ENCODE data around the gene TRIM37.
"Not testable (repeated sequence)": the region's sequence is repeated elsewhere in the genome, so short reads cannot be mapped to it uniquely, and the experiment has no call there.

The TRIM37 gene

DNA sequence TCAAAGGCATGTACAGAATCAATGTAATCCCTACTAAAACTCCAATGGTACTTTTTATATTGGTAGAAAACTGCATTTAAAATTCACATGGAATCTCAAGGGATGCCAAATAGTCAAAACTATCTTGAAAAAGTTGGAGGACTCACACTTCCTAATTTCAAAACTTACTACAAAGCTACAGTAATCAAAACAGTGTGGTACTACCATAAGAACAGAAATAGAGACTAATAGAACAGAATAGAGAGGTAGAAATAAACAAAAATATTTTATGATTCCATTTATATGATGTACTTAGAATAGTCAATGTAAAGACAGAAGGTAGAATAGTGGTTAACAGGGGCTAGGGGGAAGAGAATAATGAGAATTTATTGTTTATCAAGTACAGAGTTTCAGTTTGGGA is 8.8 kb downstream of the TRIM37 start:
- Histone ChIP-seq H3K79me2 (ENCODE audit: insufficient read depth, low read depth) (peaks cover 53% of the 10 kb centered on the region; the same call in 1 of the 2 replicates), H3K27me3 (ENCODE audit: insufficient read depth, low read depth) (no peaks in the 10 kb centered on the region), H3K9ac (no peak overlapping the region), H2AFZ (ENCODE audit: low read depth) (no peak overlapping the region), H3K36me3 (ENCODE audit: insufficient read depth) (no peaks in the 10 kb centered on the region), H3K4me3 (IDR thresholded peaks at IDR 0.05; ENCODE audit: insufficient read depth, low read depth, low read length) (no peak overlapping the region), H3K27ac (no peak overlapping the region), H3K4me2 (no peak overlapping the region), H3K4me1 (ENCODE audit: low read depth, poor library complexity, severe bottlenecking) (peaks cover 41% of the 10 kb centered on the region), H4K20me1 (ENCODE audit: insufficient read depth) (no peaks in the 10 kb centered on the region)
- TF ChIP-seq, protein P1, sequence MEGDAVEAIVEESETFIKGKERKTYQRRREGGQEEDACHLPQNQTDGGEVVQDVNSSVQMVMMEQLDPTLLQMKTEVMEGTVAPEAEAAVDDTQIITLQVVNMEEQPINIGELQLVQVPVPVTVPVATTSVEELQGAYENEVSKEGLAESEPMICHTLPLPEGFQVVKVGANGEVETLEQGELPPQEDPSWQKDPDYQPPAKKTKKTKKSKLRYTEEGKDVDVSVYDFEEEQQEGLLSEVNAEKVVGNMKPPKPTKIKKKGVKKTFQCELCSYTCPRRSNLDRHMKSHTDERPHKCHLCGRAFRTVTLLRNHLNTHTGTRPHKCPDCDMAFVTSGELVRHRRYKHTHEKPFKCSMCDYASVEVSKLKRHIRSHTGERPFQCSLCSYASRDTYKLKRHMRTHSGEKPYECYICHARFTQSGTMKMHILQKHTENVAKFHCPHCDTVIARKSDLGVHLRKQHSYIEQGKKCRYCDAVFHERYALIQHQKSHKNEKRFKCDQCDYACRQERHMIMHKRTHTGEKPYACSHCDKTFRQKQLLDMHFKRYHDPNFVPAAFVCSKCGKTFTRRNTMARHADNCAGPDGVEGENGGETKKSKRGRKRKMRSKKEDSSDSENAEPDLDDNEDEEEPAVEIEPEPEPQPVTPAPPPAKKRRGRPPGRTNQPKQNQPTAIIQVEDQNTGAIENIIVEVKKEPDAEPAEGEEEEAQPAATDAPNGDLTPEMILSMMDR (conservative IDR thresholded peaks at IDR 0.05; ENCODE audit: low read depth, low read length): no peak

DNA sequence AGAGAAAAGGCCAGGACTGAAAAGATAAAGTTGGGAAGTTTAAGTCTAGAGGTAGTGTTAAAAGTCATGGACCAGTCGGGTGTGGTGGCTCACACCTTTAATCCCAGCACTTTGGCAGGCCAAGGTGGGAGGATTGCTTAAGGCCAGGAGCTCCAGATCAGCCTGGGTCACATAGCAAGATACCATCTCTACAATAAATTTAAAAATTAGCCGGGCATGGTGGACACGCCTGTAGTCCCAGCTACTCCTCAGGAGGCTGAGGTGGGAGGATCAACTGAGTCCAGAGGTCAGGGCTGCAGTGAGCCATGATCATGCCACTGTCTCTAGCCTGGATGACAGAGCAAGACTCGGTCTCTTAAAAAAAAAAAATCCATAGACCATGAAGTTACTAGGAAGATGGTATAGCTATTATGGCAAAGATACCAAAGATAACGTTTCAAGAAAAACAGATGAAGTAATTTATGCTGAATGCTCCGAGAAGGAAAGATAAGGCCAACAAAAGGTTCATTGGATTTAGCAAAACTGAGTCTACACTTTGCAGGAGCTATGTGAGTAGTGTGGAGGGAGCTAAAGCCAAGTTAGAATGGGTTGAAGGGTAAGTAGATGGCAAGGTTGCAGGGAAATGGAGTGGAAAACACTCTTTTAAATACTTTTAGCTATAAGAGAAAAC is 11.7 kb downstream of the TRIM37 start:
- Histone ChIP-seq H3K27ac (peak overlapping the region; percentile 24), H3K79me2 (ENCODE audit: insufficient read depth, low read depth) (peaks cover 55% of the 10 kb centered on the region; the same call in 1 of the 2 replicates), H2AFZ (ENCODE audit: low read depth) (no peak overlapping the region), H3K9ac (no peak overlapping the region), H3K4me1 (ENCODE audit: low read depth, poor library complexity, severe bottlenecking) (peaks cover 61% of the 10 kb centered on the region), H3K4me2 (peak overlapping the region; percentile 65), H3K4me3 (IDR thresholded peaks at IDR 0.05; ENCODE audit: insufficient read depth, low read depth, low read length) (no peak overlapping the region), H4K20me1 (ENCODE audit: insufficient read depth) (no peaks in the 10 kb centered on the region), H3K36me3 (ENCODE audit: insufficient read depth) (no peaks in the 10 kb centered on the region), H3K27me3 (ENCODE audit: insufficient read depth, low read depth) (no peaks in the 10 kb centered on the region)
- TF ChIP-seq, protein P1 (conservative IDR thresholded peaks at IDR 0.05; ENCODE audit: low read depth, low read length): no peak

DNA sequence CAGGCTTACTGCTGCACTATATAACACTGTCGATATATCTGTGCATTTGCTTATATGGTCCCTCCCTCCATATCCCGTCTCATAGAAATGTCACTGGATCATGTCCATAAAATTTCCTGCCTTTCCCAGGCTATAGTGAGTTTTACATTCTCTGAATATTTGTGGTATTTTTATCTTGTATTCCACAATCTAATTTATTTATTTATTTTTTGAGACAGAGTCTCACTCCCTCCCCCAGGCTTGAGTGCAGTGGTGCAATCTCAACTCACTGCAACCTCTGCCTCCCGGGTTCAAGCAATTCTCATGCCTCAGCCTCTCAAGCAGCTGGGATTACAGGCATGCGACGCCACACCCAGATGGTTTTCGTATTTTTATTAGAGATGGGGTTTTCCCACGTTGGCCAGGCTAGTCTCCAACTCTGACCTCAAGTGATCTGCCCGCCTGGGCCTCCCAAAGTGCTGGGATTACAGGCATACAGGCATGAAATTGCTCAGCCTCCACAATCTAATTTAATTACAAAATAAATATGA is 12.9 kb downstream of the TRIM37 start:
- peak overlapping the region; percentile 65 for H3K4me2 ChIP-seq
- no peak overlapping the region for H3K4me3 ChIP-seq (IDR thresholded peaks at IDR 0.05; ENCODE audit: insufficient read depth, low read depth, low read length)
- no peak overlapping the region for H2AFZ ChIP-seq (ENCODE audit: low read depth)
- peaks cover 52% of the 10 kb centered on the region; the same call in 1 of the 2 replicates for H3K79me2 ChIP-seq (ENCODE audit: insufficient read depth, low read depth)
- H3K27ac ChIP-seq: peak overlapping the region; percentile 24
- H3K9ac ChIP-seq: no peak overlapping the region
- peaks cover 4% of the 10 kb centered on the region; the same call in 1 of the 2 replicates for H3K36me3 ChIP-seq (ENCODE audit: insufficient read depth)
- peaks cover 61% of the 10 kb centered on the region for H3K4me1 ChIP-seq (ENCODE audit: low read depth, poor library complexity, severe bottlenecking)
- no peaks in the 10 kb centered on the region for H3K27me3 ChIP-seq (ENCODE audit: insufficient read depth, low read depth)
- TF ChIP-seq, protein P1 (conservative IDR thresholded peaks at IDR 0.05; ENCODE audit: low read depth, low read length): no peak
- H4K20me1 ChIP-seq (ENCODE audit: insufficient read depth): no peaks in the 10 kb centered on the region

DNA sequence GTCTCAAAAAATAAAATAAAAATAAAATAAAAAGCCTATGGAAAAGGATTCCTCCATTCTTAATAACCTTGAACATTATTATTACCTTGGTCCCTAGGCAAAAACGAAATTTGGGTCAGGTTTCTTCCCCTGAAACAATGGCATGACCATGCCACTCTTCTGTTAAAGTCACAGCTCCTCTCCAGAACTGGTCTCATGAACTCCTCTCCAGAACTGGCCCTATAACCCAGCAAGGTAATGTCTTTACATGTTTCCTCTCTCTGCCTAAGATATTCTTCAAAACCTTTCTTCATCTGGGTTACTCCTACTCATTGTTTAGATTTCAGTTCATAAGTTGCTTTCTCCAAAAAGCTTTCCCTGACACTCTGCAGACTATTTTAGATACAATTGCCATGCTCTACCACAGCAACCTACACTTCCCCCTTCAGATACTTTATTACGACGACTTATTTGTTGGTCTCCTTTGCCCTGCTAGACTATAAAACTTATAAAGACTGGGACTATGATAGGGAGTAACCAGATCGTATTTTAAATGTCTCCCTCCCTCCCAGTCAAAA is 13.5 kb downstream of the TRIM37 start:
- Histone ChIP-seq H3K4me3 (IDR thresholded peaks at IDR 0.05; ENCODE audit: insufficient read depth, low read depth, low read length) (no peak overlapping the region), H3K4me1 (ENCODE audit: low read depth, poor library complexity, severe bottlenecking) (peaks cover 61% of the 10 kb centered on the region), H2AFZ (ENCODE audit: low read depth) (no peak overlapping the region), H3K36me3 (ENCODE audit: insufficient read depth) (peaks cover 4% of the 10 kb centered on the region; the same call in 1 of the 2 replicates), H3K27me3 (ENCODE audit: insufficient read depth, low read depth) (no peaks in the 10 kb centered on the region), H3K27ac (peak overlapping the region; percentile 24; the same call in 1 of the 2 replicates), H3K79me2 (ENCODE audit: insufficient read depth, low read depth) (peaks cover 52% of the 10 kb centered on the region; the same call in 1 of the 2 replicates), H4K20me1 (ENCODE audit: insufficient read depth) (no peaks in the 10 kb centered on the region), H3K4me2 (peak overlapping the region; percentile 65), H3K9ac (no peak overlapping the region)
- TF ChIP-seq, protein P1 (conservative IDR thresholded peaks at IDR 0.05; ENCODE audit: low read depth, low read length): no peak

DNA sequence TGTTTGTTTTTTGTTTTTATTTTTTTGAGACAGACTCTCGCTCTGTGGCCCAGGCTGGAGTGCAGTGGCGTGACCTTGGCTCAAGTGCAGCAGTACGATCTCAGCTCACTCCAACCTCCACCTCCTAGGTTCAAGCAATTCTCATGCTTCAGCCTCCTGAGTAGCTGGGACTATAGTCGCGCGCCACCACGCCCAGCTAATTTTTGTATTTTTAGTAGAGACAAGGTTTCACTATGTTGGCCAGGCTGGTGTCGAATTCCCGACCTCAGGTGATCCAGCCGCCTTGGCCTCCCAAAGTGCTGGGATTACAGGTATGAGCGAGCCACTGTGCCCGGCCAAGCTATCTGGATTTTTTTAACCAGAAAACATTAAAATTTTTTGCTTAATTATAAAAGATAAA is 16.1 kb downstream of the TRIM37 start:
- not testable (repeated sequence) for H3K9ac ChIP-seq; H3K4me2 ChIP-seq; H4K20me1 ChIP-seq (ENCODE audit: insufficient read depth); H3K27me3 ChIP-seq (ENCODE audit: insufficient read depth, low read depth); H3K4me3 ChIP-seq (IDR thresholded peaks at IDR 0.05; ENCODE audit: insufficient read depth, low read depth, low read length); H2AFZ ChIP-seq (ENCODE audit: low read depth); H3K36me3 ChIP-seq (ENCODE audit: insufficient read depth); H3K27ac ChIP-seq
- H3K79me2 ChIP-seq (ENCODE audit: insufficient read depth, low read depth): peaks cover 35% of the 10 kb centered on the region; the same call in 1 of the 2 replicates
- peaks cover 59% of the 10 kb centered on the region for H3K4me1 ChIP-seq (ENCODE audit: low read depth, poor library complexity, severe bottlenecking)

Data from KMS-11 (cell line).